Astrocyte (in vitro differentiated cells and primary cell): Measurements from ENCODE around the gene CCSER1. TPM values are rescaled to one million over a fixed set of nuclear protein-coding genes. Genes with fewer than 3 reads are reported as not detected.

Experiments used
- DNase-seq: peaks from one replicate; pipeline ENCODE4 v3.0.0-alpha.2; 2010; ENCODE audit warnings: low read depth
- FAIRE-seq: peaks from 2 replicates; lab custom pipeline; 2011; peaks lifted over from hg19 to GRCh38; lab: Jason Lieb, UNC
- H2AFZ ChIP-seq: 2 replicates; pipeline ENCODE4 v1.6.0; 2012; ENCODE audit warnings: low read depth, low read length, inconsistent platforms
- H3K27ac ChIP-seq: 2 replicates; pipeline ENCODE4 v1.5.1; 2011; ENCODE audit warnings: low read depth, low read length, inconsistent platforms
- H3K27me3 ChIP-seq: 2 replicates; pipeline ENCODE4 v1.6.0; 2011; ENCODE audit warnings: low read length, inconsistent platforms; ENCODE audit not compliant: insufficient read depth
- H3K36me3 ChIP-seq: 2 replicates; pipeline ENCODE4 v1.5.1; 2011; ENCODE audit warnings: low read length, inconsistent platforms; ENCODE audit not compliant: insufficient read depth
- H3K4me1 ChIP-seq: 2 replicates; pipeline ENCODE4 v1.5.1; 2011; ENCODE audit warnings: low read length, inconsistent platforms; ENCODE audit not compliant: insufficient read depth
- H3K4me2 ChIP-seq: 2 replicates; pipeline ENCODE4 v1.6.0; 2012; ENCODE audit warnings: low read length, inconsistent platforms
- H3K4me3 ChIP-seq: 2 replicates; pipeline ENCODE4 v1.5.1; 2011; ENCODE audit warnings: low read depth, mild to moderate bottlenecking, low read length, inconsistent platforms; ENCODE audit not compliant: insufficient read depth
- H3K79me2 ChIP-seq: 2 replicates; pipeline ENCODE4 v1.6.0; 2012; ENCODE audit warnings: mild to moderate bottlenecking, low read length, inconsistent platforms; ENCODE audit not compliant: insufficient read depth
- H3K9ac ChIP-seq: 2 replicates; pipeline ENCODE4 v1.6.0; 2012; ENCODE audit warnings: mild to moderate bottlenecking, low read length, inconsistent platforms
- H3K9me3 ChIP-seq: 2 replicates; pipeline ENCODE4 v1.5.1; 2012; ENCODE audit warnings: low read depth, mild to moderate bottlenecking, low read length, inconsistent platforms; ENCODE audit not compliant: insufficient read depth
- H4K20me1 ChIP-seq: 2 replicates; pipeline ENCODE4 v1.6.0; 2012; ENCODE audit warnings: low read length, inconsistent platforms; ENCODE audit not compliant: insufficient read depth
- H3K27ac Mint-ChIP-seq: one replicate; pipeline ENCODE4 v1.8.0; 2021; ENCODE audit warnings: mild to moderate bottlenecking, mixed read lengths; ENCODE audit not compliant: unreplicated experiment
- H3K27me3 Mint-ChIP-seq: one replicate; pipeline ENCODE4 v1.8.0; 2021; ENCODE audit warnings: low read depth, mixed read lengths; ENCODE audit not compliant: unreplicated experiment
- H3K36me3 Mint-ChIP-seq: one replicate; pipeline ENCODE4 v1.8.0; 2021; ENCODE audit warnings: low read depth, mixed read lengths; ENCODE audit not compliant: unreplicated experiment
- H3K4me1 Mint-ChIP-seq: one replicate; pipeline ENCODE4 v1.8.0; 2021; ENCODE audit warnings: low read depth, mixed read lengths; ENCODE audit not compliant: unreplicated experiment
- H3K4me3 Mint-ChIP-seq: one replicate; pipeline ENCODE4 v1.8.0; 2021; ENCODE audit warnings: mild to moderate bottlenecking, moderate library complexity, mixed read lengths; ENCODE audit not compliant: unreplicated experiment
- H3K9me3 Mint-ChIP-seq: one replicate; pipeline ENCODE4 v1.8.0; 2021; ENCODE audit warnings: mild to moderate bottlenecking, mixed read lengths; ENCODE audit not compliant: unreplicated experiment
- CTCF ChIP-seq: IDR thresholded peaks from 2 replicates; pipeline ENCODE4 v1.5.1; 2011; ENCODE audit warnings: low read depth, mild to moderate bottlenecking, inconsistent platforms, low read length, moderate library complexity; ENCODE audit not compliant: insufficient read depth
- EZH2 ChIP-seq: IDR thresholded peaks from 2 replicates; pipeline ENCODE4 v1.6.1; 2012; ENCODE audit warnings: mild to moderate bottlenecking, low read length, inconsistent platforms; ENCODE audit not compliant: insufficient read depth
- total RNA-seq: library from RNA; stranded (reverse); gene quantifications from 2 replicates; pipeline ENCODE4 v1.2.1, GENCODE V29; 2021

The CCSER1 gene
- total RNA-seq, 1 donor from 2014 or later, result 2.2 TPM

- Histone ChIP-seq H3K4me1 (no peaks in the 10 kb centered on the region), H3K9ac (no peak overlapping the region), H3K4me2 (no peak overlapping the region), H3K79me2 (no peaks in the 10 kb centered on the region), H3K27ac (no peak overlapping the region), H3K27me3 (no peaks in the 10 kb centered on the region), H2AFZ (no peak overlapping the region), H3K4me3 (no peak overlapping the region), H3K9me3 (no peaks in the 10 kb centered on the region), H3K36me3 (no peaks in the 10 kb centered on the region), H4K20me1 (no peaks in the 10 kb centered on the region)
- no peaks in the 10 kb centered on the region for H3K27me3 Mint-ChIP-seq
- FAIRE-seq (no peak), DNase-seq (no peak)
- H3K36me3 Mint-ChIP-seq, result no peaks in the 10 kb centered on the region
- H3K4me1 Mint-ChIP-seq, result no peaks in the 10 kb centered on the region
- no peak overlapping the region for H3K4me3 Mint-ChIP-seq
- H3K9me3 Mint-ChIP-seq, result no peaks in the 10 kb centered on the region
- TF ChIP-seq CTCF (no peak), EZH2 (no peak)
- H3K27ac Mint-ChIP-seq, result no peak overlapping the region
Observed at GRCh38 chr4:90621080-90621479, 493.9 kb downstream of the CCSER1 start.

- no peaks in the 10 kb centered on the region for H3K79me2 ChIP-seq
- no peak overlapping the region for H3K4me3 ChIP-seq
- TF ChIP-seq CTCF (no peak), EZH2 (no peak)
- no peaks in the 10 kb centered on the region for H3K27me3 Mint-ChIP-seq
- no peak overlapping the region for H3K4me3 Mint-ChIP-seq
- H3K36me3 ChIP-seq, result no peaks in the 10 kb centered on the region
- no peak overlapping the region for H3K9ac ChIP-seq
- no peaks in the 10 kb centered on the region for H3K4me1 Mint-ChIP-seq
- no peak for FAIRE-seq
- H3K9me3 ChIP-seq, result no peaks in the 10 kb centered on the region
- H3K27me3 ChIP-seq, result no peaks in the 10 kb centered on the region
- no peaks in the 10 kb centered on the region for H3K36me3 Mint-ChIP-seq
- H3K4me2 ChIP-seq, result no peak overlapping the region
- H3K9me3 Mint-ChIP-seq, result no peaks in the 10 kb centered on the region
- H2AFZ ChIP-seq, result no peak overlapping the region
- no peak for DNase-seq
- no peaks in the 10 kb centered on the region for H3K4me1 ChIP-seq
- no peaks in the 10 kb centered on the region for H4K20me1 ChIP-seq
- no peak overlapping the region for H3K27ac Mint-ChIP-seq
- H3K27ac ChIP-seq, result no peak overlapping the region
Observed at GRCh38 chr4:90624781-90625180, 497.6 kb downstream of the CCSER1 start.

GRCh38 chr4:90641861-90642599 lies 514.8 kb downstream of the CCSER1 start:
- no peaks in the 10 kb centered on the region for H3K27me3 ChIP-seq
- FAIRE-seq (no peak), DNase-seq (no peak)
- no peak overlapping the region for H2AFZ ChIP-seq
- H3K4me3 Mint-ChIP-seq, result no peak overlapping the region
- no peaks in the 10 kb centered on the region for H3K9me3 Mint-ChIP-seq
- no peak overlapping the region for H3K4me3 ChIP-seq
- H3K79me2 ChIP-seq, result no peaks in the 10 kb centered on the region
- no peaks in the 10 kb centered on the region for H3K27me3 Mint-ChIP-seq
- no peaks in the 10 kb centered on the region for H3K36me3 Mint-ChIP-seq
- H3K9me3 ChIP-seq, result no peaks in the 10 kb centered on the region
- TF ChIP-seq EZH2 (no peak), CTCF (no peak)
- H3K4me1 Mint-ChIP-seq, result no peaks in the 10 kb centered on the region
- H3K4me1 ChIP-seq, result no peaks in the 10 kb centered on the region
- no peak overlapping the region for H3K9ac ChIP-seq
- no peak overlapping the region for H3K27ac ChIP-seq
- H3K27ac Mint-ChIP-seq, result no peak overlapping the region
- H4K20me1 ChIP-seq, result no peaks in the 10 kb centered on the region
- H3K36me3 ChIP-seq, result no peaks in the 10 kb centered on the region
- no peak overlapping the region for H3K4me2 ChIP-seq
